H1 (cell line): ENCODE results near the gene DIP2B. TPM values are rescaled to one million over a fixed set of nuclear protein-coding genes. Genes with fewer than 3 reads are reported as not detected.

Source experiments
- CTCF ChIA-PET: fragments of 300-600 bp; sonication (Branson Sonifier 250); formaldehyde crosslinking; loops from one replicate; lab custom pipeline; 2021; ENCODE audit not compliant: partially characterized antibody; lab: Charles Lee
- POLR2A ChIA-PET: fragments of 300-600 bp; sonication (Branson Sonifier 250); formaldehyde crosslinking; loops from one replicate; lab custom pipeline; 2021; ENCODE audit warnings: inconsistent platforms; ENCODE audit not compliant: partially characterized antibody; lab: Charles Lee
- DNase-seq, 2 experiments: peaks; one replicate each; pipeline versions ENCODE4 v3.0.0 to v3.0.0-alpha.2; 2010 to 2022; ENCODE audit warnings: low spot score in 2 of 2, low read depth in 1 of 2, mixed read lengths in 1 of 2
- FAIRE-seq: peaks from 2 replicates; lab custom pipeline; 2011; peaks lifted over from hg19 to GRCh38; lab: Jason Lieb, UNC
- H2AFZ ChIP-seq: 2 replicates; pipeline ENCODE4 v1.8.1; 2012; ENCODE audit warnings: low read length, inconsistent platforms
- H2AK5ac ChIP-seq: 2 replicates; pipeline ENCODE4 v1.6.1; 2013; ENCODE audit warnings: low read depth, low read length
- H2BK120ac ChIP-seq: replicated peaks from 2 replicates; pipeline ENCODE3; 2013; ENCODE audit warnings: low read depth, low read length, inconsistent platforms
- H2BK12ac ChIP-seq: 2 replicates; pipeline ENCODE4 v1.6.1; 2013; ENCODE audit warnings: low read depth, low read length
- H2BK15ac ChIP-seq: 2 replicates; pipeline ENCODE4 v1.6.1; 2013; ENCODE audit warnings: low read length
- H2BK20ac ChIP-seq: 2 replicates; pipeline ENCODE4 v1.6.1; 2013; ENCODE audit warnings: low read length
- H2BK5ac ChIP-seq: 2 replicates; pipeline ENCODE4 v1.6.1; 2013; ENCODE audit warnings: low read depth, low read length
- H3K14ac ChIP-seq: 2 replicates; pipeline ENCODE4 v1.6.1; 2013; ENCODE audit warnings: inconsistent platforms; ENCODE audit not compliant: insufficient read length
- H3K18ac ChIP-seq: 2 replicates; pipeline ENCODE4 v1.6.1; 2013; ENCODE audit warnings: low read length; ENCODE audit errors: extremely low read depth
- H3K23ac ChIP-seq: 2 replicates; pipeline ENCODE4 v1.6.1; 2013; ENCODE audit warnings: inconsistent platforms; ENCODE audit not compliant: insufficient read length
- H3K23me2 ChIP-seq: 2 replicates; pipeline ENCODE4 v1.6.1; 2013; ENCODE audit warnings: low read depth, low read length
- H3K27ac ChIP-seq: 2 replicates; pipeline ENCODE4 v1.6.1; 2011; ENCODE audit warnings: low read depth, low read length, inconsistent platforms
- H3K27me3 ChIP-seq, 4 experiments: replicated peaks in 1 of 4; 1 replicate in 1 of 4; 2 replicates in 3 of 4; pipeline versions ENCODE4 v1.6.1 to v1.8.1; 2011 to 2013; ENCODE audit warnings: low read length in 3 of 4, mild to moderate bottlenecking in 3 of 4, inconsistent platforms in 2 of 4, mixed read lengths in 2 of 4, moderate library complexity in 1 of 4; ENCODE audit not compliant: control insufficient read depth in 3 of 4, insufficient read depth in 3 of 4; ENCODE audit errors: extremely low read depth in 1 of 4
- H3K36me3 ChIP-seq, 4 experiments: 2 replicates each; pipeline versions ENCODE4 v1.6.1 to v1.8.1; 2011 to 2013; ENCODE audit warnings: mild to moderate bottlenecking in 4 of 4, low read length in 3 of 4, moderate library complexity in 2 of 4, control low read depth in 1 of 4, inconsistent platforms in 1 of 4; ENCODE audit not compliant: insufficient read depth in 4 of 4, control insufficient read depth in 2 of 4
- H3K4ac ChIP-seq: replicated peaks from 2 replicates; pipeline ENCODE3; 2013; ENCODE audit warnings: low read length, low read depth, mixed read lengths, inconsistent platforms; ENCODE audit not compliant: insufficient read length
- H3K4me1 ChIP-seq, 4 experiments: replicated peaks in 1 of 4; 1 replicate in 1 of 4; 2 replicates in 3 of 4; pipeline versions ENCODE4 v1.6.1 to v1.8.1; 2011 to 2013; ENCODE audit warnings: low read length in 3 of 4, inconsistent platforms in 2 of 4, mixed read lengths in 1 of 4; ENCODE audit not compliant: insufficient read depth in 4 of 4, control insufficient read depth in 3 of 4
- H3K4me2 ChIP-seq, 2 experiments: 2 replicates each; pipeline versions ENCODE4 v1.6.1 to v1.8.1; 2011 to 2013; ENCODE audit warnings: low read depth in 2 of 2, low read length in 2 of 2, control low read depth in 1 of 2, inconsistent platforms in 1 of 2, mild to moderate bottlenecking in 1 of 2; ENCODE audit not compliant: insufficient read depth in 1 of 2
- H3K4me3 ChIP-seq, 4 experiments: fragments of 200-600, 300-600 bp in 1 of 4; sonication (generic), shearing (Covaris generic), sonication (Bioruptor Twin) in 1 of 4; 2 replicates each; pipeline versions ENCODE4 v1.5.1 to v1.8.1; 2011 to 2016; ENCODE audit warnings: low read length in 4 of 4, low read depth in 3 of 4, control low read depth in 2 of 4, inconsistent platforms in 2 of 4, mild to moderate bottlenecking in 2 of 4, mixed read lengths in 1 of 4, moderate library complexity in 1 of 4; ENCODE audit not compliant: insufficient read depth in 2 of 4; ENCODE audit errors: extremely low read depth in 1 of 4
- H3K56ac ChIP-seq: replicated peaks from 2 replicates; pipeline ENCODE3; 2013; ENCODE audit warnings: low read depth, mild to moderate bottlenecking, mixed read lengths, low read length, inconsistent platforms; ENCODE audit not compliant: insufficient read length
- H3K79me1 ChIP-seq: 2 replicates; pipeline ENCODE4 v1.6.1; 2013; ENCODE audit warnings: low read depth, low read length, control low read depth
- H3K79me2 ChIP-seq, 2 experiments: 2 replicates each; pipeline versions ENCODE4 v1.6.1 to v1.8.1; 2012 to 2013; ENCODE audit warnings: low read length in 2 of 2, mild to moderate bottlenecking in 2 of 2, inconsistent platforms in 1 of 2; ENCODE audit not compliant: insufficient read depth in 2 of 2, control insufficient read depth in 1 of 2
- H3K9ac ChIP-seq, 4 experiments: replicated peaks in 1 of 4; 1 replicate in 1 of 4; 2 replicates in 3 of 4; pipeline versions ENCODE4 v1.6.1 to v1.8.1; 2011 to 2013; ENCODE audit warnings: low read depth in 3 of 4, low read length in 3 of 4, control low read depth in 2 of 4, mild to moderate bottlenecking in 2 of 4, moderate library complexity in 2 of 4, inconsistent platforms in 1 of 4; ENCODE audit errors: extremely low read depth in 1 of 4
- H3K9me3 ChIP-seq, 2 experiments: 2 replicates each; pipeline versions ENCODE4 v1.6.1 to v1.8.1; 2012 to 2013; ENCODE audit warnings: mild to moderate bottlenecking in 2 of 2, moderate library complexity in 2 of 2, control low read depth in 1 of 2, inconsistent platforms in 1 of 2, low read depth in 1 of 2, low read length in 1 of 2, mixed read lengths in 1 of 2; ENCODE audit not compliant: insufficient read depth in 2 of 2
- H4K20me1 ChIP-seq, 2 experiments: replicated peaks in 1 of 2; 2 replicates each; pipeline versions ENCODE3 to v1.8.1; 2011 to 2013; ENCODE audit warnings: inconsistent platforms in 2 of 2, low read length in 2 of 2, mild to moderate bottlenecking in 1 of 2; ENCODE audit not compliant: insufficient read depth in 2 of 2, control insufficient read depth in 1 of 2
- H4K5ac ChIP-seq: 2 replicates; pipeline ENCODE4 v1.6.1; 2013; ENCODE audit warnings: low read length, low read depth, mixed read lengths, inconsistent platforms; ENCODE audit not compliant: insufficient read length
- H4K8ac ChIP-seq: 2 replicates; pipeline ENCODE4 v1.8.0; 2013; ENCODE audit warnings: mild to moderate bottlenecking, moderate library complexity, low read length, inconsistent platforms; ENCODE audit not compliant: insufficient read depth; ENCODE audit errors: extremely low read depth
- H4K91ac ChIP-seq: replicated peaks from 2 replicates; pipeline ENCODE3; 2013; ENCODE audit warnings: low read length, mixed read lengths, inconsistent platforms; ENCODE audit not compliant: insufficient read length
- CREB1 ChIP-seq: IDR thresholded peaks from 2 replicates; pipeline ENCODE4 v1.6.1; 2012; ENCODE audit warnings: inconsistent platforms
- HDAC6 ChIP-seq: IDR thresholded peaks from one replicate; pipeline ENCODE4 v1.7.1; 2012; ENCODE audit warnings: low read depth, mild to moderate bottlenecking, inconsistent platforms, low read length, moderate library complexity
- POLR2A ChIP-seq, 2 experiments: IDR thresholded peaks; 1 replicate in 1 of 2; 2 replicates in 1 of 2; pipeline ENCODE4 v1.6.1; 2011; ENCODE audit warnings: low read depth in 2 of 2, low read length in 2 of 2, mild to moderate bottlenecking in 2 of 2; ENCODE audit errors: control extremely low read depth in 1 of 2
- SAP30 ChIP-seq: fragments of 300-600 bp; sonication (generic); IDR thresholded peaks from 2 replicates; pipeline ENCODE4 v1.7.1; 2012; ENCODE audit warnings: low read length, moderate library complexity, mild to moderate bottlenecking, inconsistent platforms; ENCODE audit not compliant: insufficient read depth, insufficient replicate concordance
- SP4 ChIP-seq: IDR thresholded peaks from 2 replicates; pipeline ENCODE4 v1.6.1; 2012; ENCODE audit warnings: low read length, inconsistent platforms
- SRF ChIP-seq: IDR thresholded peaks from 2 replicates; pipeline ENCODE4 v1.6.1; 2011; ENCODE audit warnings: mild to moderate bottlenecking, low read depth, low read length, moderate library complexity
- TAF7 ChIP-seq: optimal IDR thresholded peaks from 2 replicates; pipeline ENCODE3; 2011; ENCODE audit warnings: low read depth, mild to moderate bottlenecking, inconsistent platforms, low read length, moderate library complexity, borderline replicate concordance
- TBP ChIP-seq: IDR thresholded peaks from 2 replicates; pipeline ENCODE4 v1.6.1; 2011; ENCODE audit warnings: low read depth, low read length, improper control_type of control experiment
- WGBS, 2 experiments: shearing (Covaris generic) in 1 of 2; methylation state at CpG; one replicate each; pipeline versions ENCODE4 v1.1.6 to v1.1.7; 2013 to 2015; ENCODE audit warnings: low lambda C conversion rate in 2 of 2, mixed read lengths in 2 of 2, inconsistent platforms in 1 of 2, low coverage in 1 of 2, missing lambda C conversion rate in 1 of 2; ENCODE audit not compliant: insufficient replicate concordance in 2 of 2, insufficient coverage in 1 of 2, insufficient read length in 1 of 2; ENCODE audit errors: extremely low coverage in 1 of 2, missing lambda C conversion rate in 1 of 2; 5-methylcytosine and 5-hydroxymethylcytosine counted together
- polyA plus RNA-seq, 7 experiments: library from polyadenylated mRNA; depleted of rRNA in 3 of 7; stranded (reverse) in 5 of 7; unstranded in 2 of 7; fragments of >200 nt in 5 of 7; fragments of 200-250 nt in 2 of 7; gene quantifications; 1 replicate in 5 of 7; 2 replicates in 1 of 7; 4 replicates in 1 of 7; pipeline versions ENCODE4 v1.2.1 to v1.2.3, GENCODE V29; 2011 to 2013; ENCODE audit warnings: missing spikeins in 2 of 7, mixed read lengths in 2 of 7
- total RNA-seq: library from RNA; stranded (reverse); fragmentation: NEBNext Ultra II Directional; extraction: Animal tissue kit (Norgen Biotek cat#: 25700); gene quantifications from 2 replicates; pipeline ENCODE4 v1.2.1, GENCODE V29; 2021
- TF ChIP-seq, protein P1 (sequence below), 3 experiments: IDR thresholded peaks; 1 replicate in 2 of 3; 2 replicates in 1 of 3; pipeline versions ENCODE4 v1.5.1 to v1.6.1; 2011; ENCODE audit warnings: low read length in 3 of 3, mild to moderate bottlenecking in 3 of 3, inconsistent platforms in 2 of 3, low read depth in 1 of 3, moderate library complexity in 1 of 3; ENCODE audit not compliant: insufficient read depth in 1 of 3; ENCODE audit errors: control extremely low read depth in 1 of 3
- TF ChIP-seq, protein P2 (sequence below): IDR thresholded peaks from 2 replicates; pipeline ENCODE4 v1.6.1; 2012; ENCODE audit warnings: inconsistent platforms
- TF ChIP-seq, protein P3 (sequence below): IDR thresholded peaks from 2 replicates; pipeline ENCODE4 v1.6.1; 2012; ENCODE audit warnings: inconsistent platforms

The DIP2B gene
- total and polyA plus RNA-seq, 2 of the 8 experiments (the other 6 are each of a cell fraction or from before 2014, with no cell fraction given): 11.1 to 29.6 TPM

DNA sequence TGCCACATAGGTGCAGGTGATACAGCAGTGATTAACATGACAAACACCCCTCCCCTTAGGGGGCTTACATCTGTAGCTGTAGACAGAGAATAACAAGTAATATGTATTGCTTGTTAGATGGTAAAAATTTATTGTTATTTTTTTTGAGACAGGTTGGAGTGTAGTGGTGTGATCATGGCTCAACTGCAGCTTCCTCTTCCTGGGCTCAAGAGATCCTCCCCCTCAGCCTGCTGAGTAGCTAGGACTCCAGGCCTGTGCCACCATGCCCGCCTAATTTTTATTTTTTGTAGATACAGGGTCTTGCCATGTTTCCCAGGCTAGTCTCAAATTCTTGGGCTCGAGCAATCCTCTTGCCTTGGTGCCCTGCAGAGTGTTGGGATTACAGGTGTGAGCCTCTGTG lies 19.8 kb downstream of the DIP2B start:
- Histone ChIP-seq H2BK120ac (no peak overlapping the region), H2AK5ac (no peak overlapping the region), H3K27me3 (no peaks in the 10 kb centered on the region), H3K4me1 (peaks cover 0 to 3% (median 0%) of the 10 kb centered on the region in 4 experiments; a peak in 1 of 7 replicates), H4K20me1 (peaks cover 0 to 5% of the 10 kb centered on the region in 2 experiments), H3K4me2 (no peak overlapping the region), H4K8ac (no peak overlapping the region), H3K4ac (no peak overlapping the region), H3K9ac (no peak overlapping the region), H3K27ac (no peak overlapping the region), H4K91ac (no peak overlapping the region), H4K5ac (no peak overlapping the region), H3K23me2 (no peaks in the 10 kb centered on the region), H3K14ac (no peak overlapping the region), H2BK20ac (no peak overlapping the region), H2AFZ (no peak overlapping the region), H3K79me1 (peaks cover 2% of the 10 kb centered on the region), H3K23ac (no peak overlapping the region), H3K9me3 (no peaks in the 10 kb centered on the region), H3K4me3 (no peak overlapping the region), H2BK15ac (no peak overlapping the region), H3K36me3 (no peaks in the 10 kb centered on the region), H3K18ac (no peak overlapping the region), H3K79me2 (peaks cover 4 to 54% of the 10 kb centered on the region in 2 experiments), H3K56ac (no peak overlapping the region), H2BK5ac (no peak overlapping the region), H2BK12ac (no peak overlapping the region)
- POLR2A ChIA-PET: interaction anchor here (1.0 to 1.3 kb wide), 3 partner anchors 13 to 20 kb away, joined by 3 to 5 read pairs (median 5); partner anchors contain the start of gene DIP2B
- DNase-seq (no peak), FAIRE-seq (no peak)
- 89% methylated on average over 2 of the region's 2 CpGs; no CpG with 5 or more reads in 1 of the 2 experiments for whole genome bisulfite sequencing, 2 experiments
- CTCF ChIA-PET: interaction anchor here (1.2 to 2.9 kb wide), 3 partner anchors 10 to 15 kb away, joined by 4 to 12 read pairs (median 9); no protein-coding TSS in a partner anchor
- TF ChIP-seq, protein P1, sequence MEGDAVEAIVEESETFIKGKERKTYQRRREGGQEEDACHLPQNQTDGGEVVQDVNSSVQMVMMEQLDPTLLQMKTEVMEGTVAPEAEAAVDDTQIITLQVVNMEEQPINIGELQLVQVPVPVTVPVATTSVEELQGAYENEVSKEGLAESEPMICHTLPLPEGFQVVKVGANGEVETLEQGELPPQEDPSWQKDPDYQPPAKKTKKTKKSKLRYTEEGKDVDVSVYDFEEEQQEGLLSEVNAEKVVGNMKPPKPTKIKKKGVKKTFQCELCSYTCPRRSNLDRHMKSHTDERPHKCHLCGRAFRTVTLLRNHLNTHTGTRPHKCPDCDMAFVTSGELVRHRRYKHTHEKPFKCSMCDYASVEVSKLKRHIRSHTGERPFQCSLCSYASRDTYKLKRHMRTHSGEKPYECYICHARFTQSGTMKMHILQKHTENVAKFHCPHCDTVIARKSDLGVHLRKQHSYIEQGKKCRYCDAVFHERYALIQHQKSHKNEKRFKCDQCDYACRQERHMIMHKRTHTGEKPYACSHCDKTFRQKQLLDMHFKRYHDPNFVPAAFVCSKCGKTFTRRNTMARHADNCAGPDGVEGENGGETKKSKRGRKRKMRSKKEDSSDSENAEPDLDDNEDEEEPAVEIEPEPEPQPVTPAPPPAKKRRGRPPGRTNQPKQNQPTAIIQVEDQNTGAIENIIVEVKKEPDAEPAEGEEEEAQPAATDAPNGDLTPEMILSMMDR (IDR thresholded peaks at IDR 0.05; ENCODE audit: control extremely low read depth in 1 of 3, insufficient read depth in 1 of 3, low read depth in 1 of 3, low read length in 3 of 3): no peak
- TF ChIP-seq, protein P2, sequence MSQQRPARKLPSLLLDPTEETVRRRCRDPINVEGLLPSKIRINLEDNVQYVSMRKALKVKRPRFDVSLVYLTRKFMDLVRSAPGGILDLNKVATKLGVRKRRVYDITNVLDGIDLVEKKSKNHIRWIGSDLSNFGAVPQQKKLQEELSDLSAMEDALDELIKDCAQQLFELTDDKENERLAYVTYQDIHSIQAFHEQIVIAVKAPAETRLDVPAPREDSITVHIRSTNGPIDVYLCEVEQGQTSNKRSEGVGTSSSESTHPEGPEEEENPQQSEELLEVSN: no peak
- no peak for TF ChIP-seq TBP
- TF ChIP-seq, protein P3, sequence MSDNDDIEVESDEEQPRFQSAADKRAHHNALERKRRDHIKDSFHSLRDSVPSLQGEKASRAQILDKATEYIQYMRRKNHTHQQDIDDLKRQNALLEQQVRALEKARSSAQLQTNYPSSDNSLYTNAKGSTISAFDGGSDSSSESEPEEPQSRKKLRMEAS: no peak
- no peak for TF ChIP-seq SP4
- TF ChIP-seq SAP30: no peak
- TF ChIP-seq TAF7: no peak
- TF ChIP-seq HDAC6: no peak
- no peak for TF ChIP-seq CREB1
- TF ChIP-seq POLR2A (IDR thresholded peaks at IDR 0.05; ENCODE audit: control extremely low read depth in 1 of 2, low read depth in 2 of 2, low read length in 2 of 2): no peak
- no peak for TF ChIP-seq SRF
